BJ (cell line): ENCODE measurements around the gene PHPT1. TPM values are rescaled to one million over a fixed set of nuclear protein-coding genes. Genes with fewer than 3 reads are reported as not detected.
"Not testable (repeated sequence)": the region's sequence is repeated elsewhere in the genome, so short reads cannot be mapped to it uniquely, and the experiment has no call there.

Source experiments
- CTCF ChIA-PET: fragments of 350-600 bp; formaldehyde crosslinking; extraction: SDS; loops from one replicate; lab custom pipeline; 2021; ENCODE audit warnings: antibody characterized with exemption, inconsistent platforms; lab: Yijun Ruan, JAX
- POLR2A ChIA-PET: fragments of 300-600 bp; sonication (Branson Sonifier 250); formaldehyde crosslinking; extraction: SDS; loops from one replicate; lab custom pipeline; 2021; ENCODE audit warnings: antibody characterized with exemption; lab: Charles Lee
- DNase-seq: peaks from one replicate; pipeline ENCODE4 v3.0.0-alpha.2; 2011; ENCODE audit warnings: low read depth
- H3K27me3 ChIP-seq: 2 replicates; pipeline ENCODE4 v1.6.0; 2011; ENCODE audit warnings: low read length; ENCODE audit not compliant: control insufficient read depth, insufficient read depth
- H3K36me3 ChIP-seq: 2 replicates; pipeline ENCODE4 v1.5.1; 2011; ENCODE audit warnings: low read length; ENCODE audit not compliant: control insufficient read depth, insufficient read depth
- H3K4me3 ChIP-seq: 2 replicates; pipeline ENCODE4 v1.5.1; 2011; ENCODE audit warnings: low read depth, mild to moderate bottlenecking, control low read depth, low read length
- polyA plus RNA-seq: library from polyadenylated mRNA; depleted of rRNA; stranded (reverse); fragments of >200 nt; gene quantifications from 2 replicates; pipeline ENCODE4 v1.2.3, GENCODE V29; 2011
- TF ChIP-seq, protein P1 (sequence below): IDR thresholded peaks from 2 replicates; pipeline ENCODE4 v1.5.1; 2011; ENCODE audit warnings: low read depth, mild to moderate bottlenecking, control low read depth, inconsistent platforms, low read length, moderate library complexity; ENCODE audit not compliant: insufficient read depth

PHPT1 gene
- polyA plus RNA-seq, 1 experiment, result 233 TPM

GRCh38 chr9:136880651-136881050 is 31.4 kb downstream of the PHPT1 start:
- TF ChIP-seq, protein P1, sequence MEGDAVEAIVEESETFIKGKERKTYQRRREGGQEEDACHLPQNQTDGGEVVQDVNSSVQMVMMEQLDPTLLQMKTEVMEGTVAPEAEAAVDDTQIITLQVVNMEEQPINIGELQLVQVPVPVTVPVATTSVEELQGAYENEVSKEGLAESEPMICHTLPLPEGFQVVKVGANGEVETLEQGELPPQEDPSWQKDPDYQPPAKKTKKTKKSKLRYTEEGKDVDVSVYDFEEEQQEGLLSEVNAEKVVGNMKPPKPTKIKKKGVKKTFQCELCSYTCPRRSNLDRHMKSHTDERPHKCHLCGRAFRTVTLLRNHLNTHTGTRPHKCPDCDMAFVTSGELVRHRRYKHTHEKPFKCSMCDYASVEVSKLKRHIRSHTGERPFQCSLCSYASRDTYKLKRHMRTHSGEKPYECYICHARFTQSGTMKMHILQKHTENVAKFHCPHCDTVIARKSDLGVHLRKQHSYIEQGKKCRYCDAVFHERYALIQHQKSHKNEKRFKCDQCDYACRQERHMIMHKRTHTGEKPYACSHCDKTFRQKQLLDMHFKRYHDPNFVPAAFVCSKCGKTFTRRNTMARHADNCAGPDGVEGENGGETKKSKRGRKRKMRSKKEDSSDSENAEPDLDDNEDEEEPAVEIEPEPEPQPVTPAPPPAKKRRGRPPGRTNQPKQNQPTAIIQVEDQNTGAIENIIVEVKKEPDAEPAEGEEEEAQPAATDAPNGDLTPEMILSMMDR, result no peak
- CTCF ChIA-PET, result interaction anchor here (0.8 kb wide), 1 partner anchor 37 kb away, joined by 3 read pairs; no protein-coding TSS in a partner anchor
- DNase-seq, result no peak
- POLR2A ChIA-PET, result no interaction called here
- Histone ChIP-seq H3K4me3 (no peak overlapping the region), H3K27me3 (no peaks in the 10 kb centered on the region), H3K36me3 (no peaks in the 10 kb centered on the region)

GRCh38 chr9:136881691-136882108 is 32.5 kb downstream of the PHPT1 start:
- ChIA-PET POLR2A (no interaction called here), CTCF (interaction anchor here (0.8 to 1.4 kb wide), 4 partner anchors 9 to 55 kb away, joined by 3 to 5 read pairs (median 3); no protein-coding TSS in a partner anchor)
- Histone ChIP-seq H3K36me3 (no peaks in the 10 kb centered on the region), H3K27me3 (no peaks in the 10 kb centered on the region), H3K4me3 (no peak overlapping the region)
- TF ChIP-seq, protein P1, result no peak
- DNase-seq, result no peak

DNA sequence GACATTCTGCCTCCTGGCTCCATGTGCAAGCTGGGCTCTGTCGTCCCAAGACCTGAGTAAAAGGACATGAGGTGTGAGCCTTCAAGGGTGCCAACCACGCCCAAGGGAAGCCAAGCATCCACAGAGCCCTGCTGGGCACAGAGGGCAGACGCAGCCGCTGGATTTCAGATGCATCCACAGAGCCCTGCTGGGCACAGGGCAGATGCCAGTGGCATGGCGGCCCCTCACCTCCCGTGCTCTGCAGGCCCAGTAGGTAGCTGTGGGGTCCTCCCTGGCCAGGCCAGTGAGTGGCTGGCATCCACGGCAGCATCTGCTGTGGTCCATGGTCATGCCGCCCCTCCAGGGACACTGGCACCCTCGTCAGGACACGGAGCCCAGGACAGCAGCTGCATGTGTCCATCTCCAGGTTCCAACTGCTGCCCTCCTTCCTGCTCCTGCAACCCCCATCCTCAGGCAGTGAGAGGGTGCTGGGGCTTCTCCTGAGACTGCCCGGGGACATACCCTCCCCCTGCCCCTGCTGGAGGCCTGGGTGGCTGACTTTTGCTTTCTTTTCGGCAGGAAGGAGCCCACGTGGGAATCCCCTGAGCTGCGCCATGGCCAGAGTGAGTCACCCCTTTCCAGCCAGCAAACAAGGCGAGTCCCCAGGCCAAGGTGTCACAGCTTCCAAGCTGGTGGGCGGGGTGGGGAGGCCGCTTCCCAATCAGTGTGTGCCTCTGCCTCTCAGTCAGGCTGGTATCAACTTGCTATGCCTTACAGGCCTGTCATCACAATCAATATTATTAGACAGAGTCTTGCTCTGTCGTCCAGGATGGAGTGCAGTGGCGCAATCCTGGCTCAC is 33.1 kb downstream of the PHPT1 start:
- H3K27me3 ChIP-seq, result no peaks in the 10 kb centered on the region
- H3K4me3 ChIP-seq, result no peak overlapping the region
- DNase-seq, result no peak
- TF ChIP-seq, protein P1, result no peak
- ChIA-PET POLR2A (no interaction called here), CTCF (interaction anchor here (1.0 to 1.4 kb wide), 3 partner anchors 10 to 54 kb away, joined by 3 to 5 read pairs (median 3); no protein-coding TSS in a partner anchor)
- no peaks in the 10 kb centered on the region for H3K36me3 ChIP-seq

DNA sequence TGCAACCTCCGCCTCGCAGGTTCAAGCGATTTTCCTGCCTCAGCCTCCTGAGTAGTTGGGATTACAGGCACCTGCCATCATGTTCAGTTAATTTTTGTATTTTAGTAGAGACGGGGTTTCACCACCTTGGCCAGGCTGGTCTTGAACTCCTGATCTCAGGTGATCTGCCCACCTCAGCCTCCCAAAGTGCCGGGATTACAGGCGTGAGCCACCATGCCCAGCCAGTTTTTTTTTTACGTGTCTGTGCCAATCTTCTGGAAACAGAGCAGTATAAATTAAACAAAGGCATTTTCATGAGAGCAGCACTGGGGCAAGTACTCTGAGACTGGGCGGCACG is 33.7 kb downstream of the PHPT1 start:
- DNase-seq, H3K36me3 ChIP-seq, H3K4me3 ChIP-seq, CTCF ChIA-PET, POLR2A ChIA-PET, H3K27me3 ChIP-seq: not testable (repeated sequence)

GRCh38 chr9:136883670-136884069 is 34.5 kb downstream of the PHPT1 start:
- H3K4me3 ChIP-seq, POLR2A ChIA-PET, DNase-seq, H3K36me3 ChIP-seq, H3K27me3 ChIP-seq: not testable (repeated sequence)
- CTCF ChIA-PET, result interaction anchor here (0.9 kb wide), 1 partner anchor 146 kb away, joined by 3 read pairs; no protein-coding TSS in a partner anchor

- H3K4me3 ChIP-seq, result peak within 1 kb of the TSS; percentile 70
- peak; percentile 97 for DNase-seq
- H3K36me3 ChIP-seq, result peaks cover 2% of the 10 kb centered on the region; the same call in 1 of the 2 replicates
- ChIA-PET POLR2A (interaction anchor here (0.6 kb wide), 1 partner anchor 109 kb away, joined by 3 read pairs; no protein-coding TSS in a partner anchor), CTCF (interaction anchor here (1.5 kb wide), 1 partner anchor 44 kb away, joined by 5 read pairs; the partner anchor contains the start of gene AJM1)
- TF ChIP-seq, protein P1, result no peak
- H3K27me3 ChIP-seq, result no peaks in the 10 kb centered on the region
These were observed 36.9 kb downstream of the PHPT1 start, which contains the start of gene TRAF2 for GRCh38 chr9:136885950-136886578. TSS of gene TRAF2 (plus strand) at chr9:136886516. CDS start at chr9:136898741, 12,225 bp downstream.
